NCI-H446 treated with DMSO at 0.1 percent for 48 hours (cell line): ENCODE measurements around the gene AOC1.

Source experiments
- DNase-seq: peaks from one replicate; lab custom pipeline; 2025; lab: John Stamatoyannopoulos, UW

AOC1 gene

DNA sequence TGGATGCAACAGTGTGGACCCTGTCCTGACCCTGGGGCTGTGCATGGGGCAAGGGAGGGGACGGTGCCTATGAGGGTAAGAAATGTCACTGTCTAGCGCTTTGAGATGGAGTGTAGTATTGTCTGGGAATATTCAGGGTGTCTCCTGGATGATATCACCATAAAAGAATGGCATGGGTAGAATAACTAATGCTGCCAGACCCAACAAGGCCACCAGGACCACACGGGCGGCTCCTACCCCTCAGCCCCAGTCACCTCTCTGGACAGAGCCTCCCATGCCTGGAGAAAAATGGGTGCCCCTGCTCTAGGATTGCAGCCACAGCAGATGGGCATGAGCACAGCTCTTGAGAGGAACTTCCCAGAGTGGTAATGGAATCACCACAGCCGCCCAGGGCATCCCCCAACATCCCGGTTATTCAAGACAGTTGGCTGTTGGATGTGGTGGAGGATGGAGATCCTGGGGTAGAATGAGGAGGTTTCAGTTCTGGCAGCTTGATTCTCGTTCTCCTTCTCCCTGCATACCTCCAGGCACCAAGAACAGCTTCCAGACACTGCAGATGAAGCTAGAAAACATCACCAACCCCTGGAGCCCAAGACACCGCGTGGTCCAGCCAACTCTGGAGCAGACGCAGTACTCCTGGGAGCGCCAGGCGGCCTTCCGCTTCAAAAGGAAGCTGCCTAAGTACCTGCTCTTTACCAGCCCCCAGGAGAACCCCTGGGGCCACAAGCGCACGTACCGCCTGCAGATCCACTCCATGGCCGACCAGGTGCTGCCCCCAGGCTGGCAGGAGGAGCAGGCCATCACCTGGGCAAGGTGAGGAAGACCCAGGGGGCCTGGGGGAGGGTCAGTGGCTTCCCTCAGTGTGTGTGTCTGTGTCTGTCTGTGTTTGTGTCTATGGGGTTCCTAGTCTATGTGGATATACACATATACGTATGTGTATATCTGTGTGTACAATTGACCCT is 6.2 kb downstream of the AOC1 start:
- DNase-seq, result no peak

DNA sequence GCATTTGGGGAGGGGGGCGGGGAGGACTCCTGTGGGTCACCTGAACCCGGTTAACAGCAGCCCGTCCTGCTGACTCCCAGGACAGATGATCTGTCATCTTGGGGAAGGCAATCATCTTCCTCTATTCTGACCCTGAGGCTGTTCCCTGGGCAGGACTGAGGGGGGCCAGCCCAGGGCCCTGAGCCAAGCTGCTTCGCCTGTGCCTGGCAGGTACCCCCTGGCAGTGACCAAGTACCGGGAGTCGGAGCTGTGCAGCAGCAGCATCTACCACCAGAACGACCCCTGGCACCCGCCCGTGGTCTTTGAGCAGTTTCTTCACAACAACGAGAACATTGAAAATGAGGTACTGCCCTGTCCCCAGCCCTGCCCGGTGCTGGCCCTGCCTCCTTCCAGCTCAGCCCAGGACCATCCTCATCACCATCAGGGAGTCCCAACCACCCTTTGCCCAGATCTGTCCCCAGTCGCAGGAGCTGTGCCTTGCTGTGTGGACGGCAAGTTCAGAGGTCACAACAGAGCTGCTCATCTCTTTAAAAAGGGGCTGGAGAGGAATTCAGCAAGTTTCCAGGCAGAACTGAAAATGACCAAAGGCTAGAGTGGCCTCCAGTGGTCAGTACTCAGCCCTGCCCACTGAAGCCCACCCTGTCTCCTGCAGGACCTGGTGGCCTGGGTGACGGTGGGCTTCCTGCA is 8.1 kb downstream of the AOC1 start:
- no peak for DNase-seq

DNA sequence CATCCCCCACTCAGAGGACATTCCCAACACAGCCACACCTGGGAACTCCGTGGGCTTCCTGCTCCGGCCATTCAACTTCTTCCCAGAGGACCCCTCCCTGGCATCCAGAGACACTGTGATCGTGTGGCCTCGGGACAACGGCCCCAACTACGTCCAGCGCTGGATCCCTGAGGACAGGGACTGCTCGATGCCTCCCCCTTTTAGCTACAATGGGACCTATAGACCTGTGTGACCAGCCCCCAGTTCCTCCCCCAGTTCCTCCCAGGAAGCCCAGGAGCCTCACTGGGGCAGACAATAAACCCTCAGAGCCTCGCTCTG is 8.6 kb downstream of the AOC1 start:
- no peak for DNase-seq

DNA sequence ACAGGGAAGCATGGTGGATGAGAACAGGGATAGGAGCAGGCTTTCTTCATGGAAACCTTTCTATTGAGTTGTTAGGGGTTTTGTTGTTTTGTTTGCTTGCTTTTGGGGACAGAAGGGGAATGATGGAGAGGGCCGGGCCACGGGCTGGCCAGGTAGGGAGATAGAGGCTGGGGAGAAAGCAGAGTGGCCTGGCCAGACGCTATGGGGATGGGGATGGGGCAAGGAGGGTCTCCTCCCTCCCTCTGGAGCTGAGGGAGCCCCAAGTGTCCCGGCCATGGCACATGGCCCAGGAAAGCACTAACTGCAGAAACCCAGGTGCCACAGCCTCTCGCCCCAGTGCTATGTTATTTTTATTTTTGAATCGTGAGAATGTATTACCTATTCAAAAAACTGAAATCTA is 10.0 kb downstream of the AOC1 start:
- no peak for DNase-seq

DNA sequence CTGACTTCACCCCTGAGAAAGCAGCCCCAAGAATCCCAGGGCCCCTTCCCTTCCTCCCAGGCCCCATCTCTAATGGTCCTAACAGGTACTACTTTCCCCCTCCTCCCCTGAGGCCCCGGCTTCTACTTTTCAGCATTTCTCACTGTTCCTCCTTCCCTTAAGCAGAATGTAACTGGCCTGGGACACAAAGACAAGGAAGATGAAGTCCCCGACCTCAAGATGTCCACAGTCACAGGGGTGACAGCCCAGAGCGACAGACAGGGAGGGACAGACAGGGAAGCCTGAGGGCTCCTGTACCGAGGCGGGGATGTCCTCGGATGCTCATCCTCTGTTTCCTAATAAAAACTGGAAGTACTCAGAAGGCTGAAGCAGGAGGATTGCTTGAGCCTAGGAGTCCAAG is 11.6 kb downstream of the AOC1 start:
- DNase-seq, result no peak

- no peak for DNase-seq
Measured at GRCh38 chr7:150866932-150867564, 14.7 kb downstream of the AOC1 start.

DNA sequence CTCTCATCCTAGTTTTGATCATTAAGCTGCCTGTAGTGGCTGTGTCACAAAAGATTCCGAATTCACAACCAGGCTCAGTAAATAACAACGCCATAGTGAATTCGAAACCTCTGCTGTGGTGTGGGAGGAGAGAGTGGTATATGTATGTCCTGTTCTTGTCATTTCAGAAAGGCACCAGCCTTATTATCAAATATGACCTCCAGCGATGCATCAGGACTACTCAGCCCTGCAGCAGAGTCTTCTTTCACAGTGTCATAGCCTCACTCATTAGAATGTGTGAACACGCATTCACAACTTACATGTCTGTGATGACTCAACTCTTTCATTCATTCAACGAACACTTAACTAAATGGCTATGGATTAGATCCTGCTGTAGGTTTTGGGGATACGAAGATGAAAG is 15.3 kb downstream of the AOC1 start:
- DNase-seq, result no peak

- DNase-seq, result no peak
Measured at GRCh38 chr7:150869467-150869866, 17.1 kb downstream of the AOC1 start.

GRCh38 chr7:150871601-150872000 is 19.3 kb downstream of the AOC1 start:
- no peak for DNase-seq

DNA sequence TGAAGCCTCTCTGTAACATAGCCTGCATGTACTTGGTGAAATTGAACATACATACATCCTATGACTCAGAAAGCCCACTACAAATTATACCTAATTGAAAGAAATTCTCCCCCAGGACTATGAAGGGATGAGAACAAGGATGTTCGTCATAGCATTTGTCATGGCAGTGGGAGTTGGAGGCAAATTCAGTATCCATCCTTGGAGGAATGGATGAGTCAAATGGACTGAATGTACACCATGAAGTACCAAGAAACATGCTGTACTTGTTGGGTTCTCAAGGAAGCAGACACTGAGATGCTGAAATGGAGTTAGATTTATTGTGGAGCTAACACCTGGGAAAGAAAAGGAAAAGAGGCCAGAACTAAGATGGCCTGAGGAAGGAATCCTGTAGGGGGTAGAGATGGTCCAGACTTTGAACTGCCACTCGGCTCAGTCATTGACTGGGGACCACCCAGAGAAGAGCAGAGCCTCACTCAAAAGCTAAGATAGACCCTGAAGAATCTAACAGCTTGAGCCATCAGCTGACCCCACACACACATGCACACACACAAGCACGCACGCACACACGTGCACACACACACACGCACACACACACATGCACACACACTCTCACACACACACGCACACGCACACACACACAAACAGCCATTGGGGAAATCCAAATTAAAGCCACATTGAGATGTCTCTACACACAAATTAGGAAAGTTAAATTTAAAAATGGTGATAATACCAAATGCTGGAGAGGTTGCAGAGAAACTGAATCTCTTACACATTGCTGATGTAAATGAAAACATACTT is 22.3 kb downstream of the AOC1 start:
- no peak for DNase-seq

GRCh38 chr7:150875791-150876190 is 23.5 kb downstream of the AOC1 start:
- no peak for DNase-seq

GRCh38 chr7:150876817-150877526 is 24.7 kb downstream of the AOC1 start:
- peak; percentile 34 for DNase-seq

DNA sequence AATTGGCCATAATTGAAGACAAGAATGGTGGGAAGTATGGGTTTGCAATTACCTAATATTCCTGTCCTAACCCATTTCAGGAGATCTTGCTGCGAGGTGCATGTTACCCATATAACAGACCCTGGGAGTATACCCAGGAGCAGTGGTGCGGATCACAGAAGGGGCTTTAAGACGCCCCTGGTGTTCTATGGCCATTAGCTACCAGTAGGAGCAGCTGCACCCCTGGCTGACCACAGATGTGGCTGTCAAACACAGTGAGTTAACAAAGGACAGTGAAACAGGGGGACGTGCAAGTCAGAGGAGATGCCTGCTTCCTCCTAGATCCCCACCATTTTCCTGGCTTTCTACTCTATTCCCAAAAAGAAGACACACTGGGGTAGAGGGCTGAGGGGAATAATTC is 25.2 kb downstream of the AOC1 start:
- DNase-seq, result no peak

DNA sequence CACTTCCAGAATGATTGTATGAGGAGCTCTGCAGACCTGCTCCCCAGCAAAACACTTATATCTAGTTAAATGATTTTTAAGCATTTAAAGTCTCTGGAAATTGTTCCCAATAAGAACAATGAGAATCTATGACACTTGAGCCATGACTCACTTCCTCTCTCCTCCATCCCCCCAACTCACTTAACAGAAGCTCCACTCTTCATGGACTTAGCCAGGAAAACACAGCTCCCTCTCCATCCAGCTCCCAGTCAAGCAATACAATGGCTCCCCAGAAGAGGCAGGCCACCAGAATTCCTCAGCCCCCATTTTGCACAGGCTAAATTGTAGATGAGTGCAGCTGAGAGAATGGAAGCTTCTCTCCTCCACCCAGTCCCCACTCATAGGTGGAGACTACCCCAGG is 27.0 kb downstream of the AOC1 start:
- no peak for DNase-seq

DNA sequence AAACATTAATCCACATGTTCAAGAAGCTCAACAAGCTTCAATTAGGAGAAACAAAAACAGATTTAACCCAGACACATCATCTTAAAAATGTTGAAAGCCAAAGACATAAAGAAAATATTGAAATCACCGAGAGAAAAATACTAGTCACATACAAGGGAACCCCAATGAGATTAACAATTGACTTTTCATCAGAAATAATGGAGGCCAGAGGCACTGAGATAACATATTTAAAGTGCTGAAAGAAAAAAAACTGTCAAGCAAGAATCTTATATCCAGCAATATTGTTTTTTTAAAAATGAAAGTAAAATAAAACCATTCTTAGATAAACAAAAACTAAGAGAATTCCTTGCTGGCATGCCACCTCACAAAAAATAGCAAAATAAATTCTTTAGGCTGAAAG is 28.9 kb downstream of the AOC1 start:
- no peak for DNase-seq

DNA sequence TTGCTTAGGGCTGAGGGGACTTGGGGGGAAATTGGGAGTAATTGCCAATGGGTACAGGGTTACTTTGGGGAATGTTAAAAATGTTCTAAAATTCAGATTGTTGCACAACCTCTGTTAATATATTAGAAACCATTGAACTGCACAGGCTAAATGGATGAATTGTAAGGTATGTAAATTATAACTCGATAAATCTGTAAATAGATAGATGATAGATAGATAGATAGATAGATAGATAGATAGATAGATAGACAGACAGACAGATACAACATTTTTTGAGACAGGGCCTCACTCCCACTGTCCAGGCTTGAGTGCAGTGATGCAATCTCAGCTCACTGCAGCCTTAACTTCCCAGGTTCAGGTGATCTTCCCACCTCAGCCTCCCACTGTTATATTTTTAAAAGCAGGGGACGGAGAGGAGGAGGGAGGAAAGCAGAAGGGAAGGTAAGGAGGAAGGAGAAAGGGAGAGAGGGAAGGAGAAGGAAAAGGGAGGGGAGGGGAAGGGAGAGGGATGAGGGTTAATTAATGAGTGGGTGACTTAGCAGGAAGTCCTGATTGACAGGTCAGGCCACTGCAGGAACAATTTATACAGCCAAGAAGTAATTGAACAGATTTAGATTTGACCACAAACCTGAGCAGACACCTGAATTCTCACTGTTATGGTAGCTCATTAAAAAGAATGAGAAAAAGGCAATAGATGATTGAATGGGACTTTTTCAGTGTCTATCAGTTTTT is 38.7 kb downstream of the AOC1 start:
- DNase-seq, result no peak

DNA sequence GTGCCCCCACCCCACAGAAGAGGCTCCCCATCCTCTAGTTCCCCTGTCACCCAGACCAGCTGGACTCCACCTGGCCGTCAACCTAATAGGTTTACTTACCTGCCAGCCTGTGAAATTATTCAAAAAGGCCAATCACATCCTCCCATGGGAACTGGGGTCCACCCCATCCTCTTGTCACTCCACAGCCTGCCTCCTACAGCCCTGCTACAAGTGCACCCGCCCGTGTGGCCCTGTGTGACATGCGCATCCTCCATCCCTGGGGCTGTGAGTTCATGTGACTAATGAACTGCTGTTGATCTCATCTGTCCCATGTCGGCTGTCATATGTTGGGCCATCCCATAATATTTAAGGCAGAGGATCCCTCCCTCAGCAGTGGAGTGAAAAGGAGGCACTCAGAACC is 39.4 kb downstream of the AOC1 start:
- no peak for DNase-seq

- DNase-seq, result no peak
Measured at GRCh38 chr7:150895809-150896208, 43.5 kb downstream of the AOC1 start.

DNA sequence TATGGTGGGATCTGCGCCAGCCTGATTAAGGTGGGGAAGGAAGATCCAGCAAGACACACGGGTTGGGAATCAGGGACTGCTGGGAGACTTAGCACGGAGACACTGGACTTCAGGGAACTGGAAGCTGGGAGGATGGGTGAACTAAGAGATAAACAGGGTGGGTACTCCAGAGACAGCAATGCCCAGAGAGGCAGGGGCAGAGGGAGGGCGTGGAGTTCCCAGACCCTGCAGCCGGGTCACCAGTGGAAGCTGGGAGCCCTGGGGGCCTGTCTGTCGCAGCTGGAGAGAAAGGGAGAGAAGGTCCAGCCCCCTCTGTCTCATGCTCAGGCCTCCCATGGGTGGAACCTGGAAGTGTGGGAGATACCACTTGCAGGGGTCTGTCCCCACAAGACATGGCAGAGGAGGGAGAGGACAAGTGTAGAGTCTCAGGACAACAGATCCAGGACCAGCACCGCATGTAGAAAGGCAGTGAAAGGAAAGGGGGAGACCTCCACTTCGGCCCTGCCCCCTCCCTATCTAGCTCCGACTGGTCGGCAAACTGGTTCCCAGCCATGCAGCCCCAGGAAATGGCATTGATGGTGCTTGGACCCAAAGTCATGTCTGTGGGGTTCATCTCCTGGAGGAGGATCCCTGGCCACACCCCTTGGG is 44.4 kb downstream of the AOC1 start:
- DNase-seq, result no peak
